Lower leg skin (tissue), 3 donors: ENCODE data around the gene EFCAB11.

Experiments
- CTCF ChIP-seq, 3 donors: fragments of 450-650 bp; IDR thresholded peaks; one replicate each; pipeline ENCODE4 v1.5.1; 2016; ENCODE audit warnings: antibody characterized with exemption in 3 of 3, mild to moderate bottlenecking in 3 of 3, moderate library complexity in 2 of 3
- POLR2A ChIP-seq, 2 donors: fragments of 450-650 bp; IDR thresholded peaks; one replicate each; pipeline ENCODE4 v1.6.1; 2016 to 2017; ENCODE audit warnings: antibody characterized with exemption in 2 of 2, mild to moderate bottlenecking in 1 of 2, moderate library complexity in 1 of 2

DNA sequence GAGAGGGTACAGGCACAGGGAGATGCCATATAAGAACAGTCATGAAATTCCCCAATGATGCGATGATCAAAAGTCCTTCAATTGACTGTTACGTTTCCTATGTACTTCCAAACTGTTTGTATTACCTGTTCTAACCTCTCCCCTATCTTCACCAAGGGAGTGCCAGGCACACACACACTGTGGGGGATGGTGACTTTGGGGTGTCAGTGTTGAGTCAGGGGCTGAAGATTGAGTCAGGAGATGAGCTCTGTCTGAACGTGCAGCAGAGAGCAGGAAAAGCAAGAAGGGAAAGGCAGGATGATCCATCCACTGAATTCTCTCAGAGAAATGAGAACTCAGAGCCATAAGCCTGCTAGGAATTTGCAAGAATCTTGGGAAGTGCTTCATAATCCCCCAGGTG lies 153.4 kb downstream of the EFCAB11 start:
- TF ChIP-seq CTCF (IDR thresholded peaks at IDR 0.05) = no peak
- no peak for TF ChIP-seq POLR2A (IDR thresholded peaks at IDR 0.05)
